TTC549 (cell line): ENCODE results near the gene RHEB.

Experiments used
- FAIRE-seq: peaks from 2 replicates; lab custom pipeline; 2012; peaks lifted over from hg19 to GRCh38; lab: Jason Lieb, UNC

The RHEB gene

GRCh38 chr7:151503902-151504714, 15.6 kb downstream of the RHEB start:
- FAIRE-seq, result no peak

- FAIRE-seq, result no peak
These were observed 18.0 kb downstream of the RHEB start for GRCh38 chr7:151501676-151502075.

GRCh38 chr7:151498495-151498894, 21.2 kb downstream of the RHEB start:
- no peak for FAIRE-seq

- no peak for FAIRE-seq
These were observed 22.3 kb downstream of the RHEB start for GRCh38 chr7:151497306-151497871.

GRCh38 chr7:151495360-151495759, 24.3 kb downstream of the RHEB start:
- no peak for FAIRE-seq

GRCh38 chr7:151494298-151495284, 25.1 kb downstream of the RHEB start:
- no peak for FAIRE-seq

- FAIRE-seq, result no peak
These were observed 26.6 kb downstream of the RHEB start for GRCh38 chr7:151493083-151493482.

GRCh38 chr7:151491859-151492258, 27.8 kb downstream of the RHEB start:
- FAIRE-seq, result no peak

- FAIRE-seq, result no peak
These were observed 29.1 kb downstream of the RHEB start for GRCh38 chr7:151490456-151491105.

- no peak for FAIRE-seq
These were observed 30.2 kb downstream of the RHEB start for GRCh38 chr7:151489498-151489897.

GRCh38 chr7:151488096-151488495, 31.6 kb downstream of the RHEB start:
- FAIRE-seq, result no peak

- FAIRE-seq, result no peak
These were observed 32.5 kb downstream of the RHEB start for GRCh38 chr7:151487228-151487627.

GRCh38 chr7:151486074-151486473, 33.6 kb downstream of the RHEB start:
- FAIRE-seq, result no peak

- no peak for FAIRE-seq
These were observed 34.6 kb downstream of the RHEB start for GRCh38 chr7:151484971-151485707.

- FAIRE-seq, result no peak
These were observed 36.0 kb downstream of the RHEB start for GRCh38 chr7:151483711-151483983.

GRCh38 chr7:151482883-151483710, 36.6 kb downstream of the RHEB start:
- FAIRE-seq, result no peak

- no peak for FAIRE-seq
These were observed 37.8 kb downstream of the RHEB start for GRCh38 chr7:151481650-151482505.

GRCh38 chr7:151477867-151478266, 41.8 kb downstream of the RHEB start:
- FAIRE-seq, result no peak

GRCh38 chr7:151472644-151473380, 46.9 kb downstream of the RHEB start:
- FAIRE-seq, result no peak
